ENCODE measurements around the gene AGPAT4.
"Not testable (repeated sequence)": the region's sequence is repeated elsewhere in the genome, so short reads cannot be mapped to it uniquely, and the experiment has no call there.

AGPAT4 gene

GRCh38 chr6:161226009-161226964 lies 47.6 kb downstream of the AGPAT4 start:
- peak; percentile 28 to 48 (median 44) for DNase-seq

- DNase-seq = no peak
These were observed 48.2 kb downstream of the AGPAT4 start for GRCh38 chr6:161225681-161226008.

GRCh38 chr6:161224951-161225680 lies 48.7 kb downstream of the AGPAT4 start:
- not testable (repeated sequence) for DNase-seq

- no peak for DNase-seq
These were observed 50.2 kb downstream of the AGPAT4 start for GRCh38 chr6:161223646-161224045.

- DNase-seq = no peak
These were observed 51.1 kb downstream of the AGPAT4 start for GRCh38 chr6:161222706-161223234.

- DNase-seq = peak in 2 of 3 donors; percentile 38 to 44
These were observed 53.5 kb downstream of the AGPAT4 start for GRCh38 chr6:161220346-161220745.

GRCh38 chr6:161219680-161220079 lies 54.2 kb downstream of the AGPAT4 start:
- DNase-seq = no peak

GRCh38 chr6:161218222-161218621 lies 55.6 kb downstream of the AGPAT4 start:
- DNase-seq = no peak

GRCh38 chr6:161217628-161218027 lies 56.2 kb downstream of the AGPAT4 start:
- DNase-seq = no peak

- no peak for DNase-seq
These were observed 57.1 kb downstream of the AGPAT4 start for GRCh38 chr6:161216616-161217205.

- no peak for DNase-seq
These were observed 57.8 kb downstream of the AGPAT4 start for GRCh38 chr6:161215876-161216615.

GRCh38 chr6:161215193-161215592 lies 58.7 kb downstream of the AGPAT4 start:
- peak; percentile 58 to 87 (median 74) for DNase-seq

GRCh38 chr6:161214722-161215121 lies 59.1 kb downstream of the AGPAT4 start:
- DNase-seq = no peak

- DNase-seq = no peak
These were observed 61.0 kb downstream of the AGPAT4 start for GRCh38 chr6:161212902-161213301.

GRCh38 chr6:161211380-161212035 lies 62.4 kb downstream of the AGPAT4 start:
- no peak for DNase-seq

GRCh38 chr6:161210857-161211256 lies 63.0 kb downstream of the AGPAT4 start:
- no peak for DNase-seq

- no peak for DNase-seq
These were observed 66.7 kb downstream of the AGPAT4 start for GRCh38 chr6:161207200-161207599.

- no peak for DNase-seq
These were observed 68.8 kb downstream of the AGPAT4 start for GRCh38 chr6:161204866-161205557.

- DNase-seq = peak; percentile 31 to 41 (median 41)
These were observed 73.1 kb downstream of the AGPAT4 start for GRCh38 chr6:161200610-161201370.

- DNase-seq = peak; percentile 30 to 43 (median 40)
These were observed 74.0 kb downstream of the AGPAT4 start for GRCh38 chr6:161199850-161200249.

Measured in suppressor macrophage treated with lipopolysaccharide for 1 hour (primary cell).